Ovary (tissue), 3 donors: ENCODE results near the gene CXCL14.

ENCODE experiments used
- CTCF ChIP-seq, 3 donors: fragments of 450-650 bp in 2 of 3; fragments of 200-600 bp in 1 of 3; IDR thresholded peaks; one replicate each; pipeline versions ENCODE4 v1.5.1 to v1.8.0; 2016 to 2022; ENCODE audit warnings: antibody characterized with exemption in 3 of 3, mild to moderate bottlenecking in 1 of 3
- EP300 ChIP-seq: sonication (generic); formaldehyde crosslinking; IDR thresholded peaks from one replicate; pipeline ENCODE4 v1.6.1; 2017; ENCODE audit warnings: antibody characterized with exemption
- POLR2A ChIP-seq: fragments of 450-650 bp; IDR thresholded peaks from one replicate; pipeline ENCODE4 v1.6.1; 2017; ENCODE audit warnings: antibody characterized with exemption, mild to moderate bottlenecking, moderate library complexity
- donor health status: DM: no; HTN: no; CAD: no.

- no peak for TF ChIP-seq CTCF (IDR thresholded peaks at IDR 0.05)
- TF ChIP-seq POLR2A, result no peak
- no peak for TF ChIP-seq EP300
Observed at GRCh38 chr5:135535420-135535819, 43.4 kb downstream of the CXCL14 start.
